GM18519 (cell line): ENCODE measurements around the gene C19orf38.

Experiments used
- ATAC-seq: cut with Tn5 transposase; IDR thresholded peaks from one replicate; pipeline ENCODE4 v1.9.1; 2021; ENCODE audit warnings: mild to moderate bottlenecking, moderate library complexity; ENCODE audit not compliant: unreplicated experiment, low FRiP score

C19orf38 gene

DNA sequence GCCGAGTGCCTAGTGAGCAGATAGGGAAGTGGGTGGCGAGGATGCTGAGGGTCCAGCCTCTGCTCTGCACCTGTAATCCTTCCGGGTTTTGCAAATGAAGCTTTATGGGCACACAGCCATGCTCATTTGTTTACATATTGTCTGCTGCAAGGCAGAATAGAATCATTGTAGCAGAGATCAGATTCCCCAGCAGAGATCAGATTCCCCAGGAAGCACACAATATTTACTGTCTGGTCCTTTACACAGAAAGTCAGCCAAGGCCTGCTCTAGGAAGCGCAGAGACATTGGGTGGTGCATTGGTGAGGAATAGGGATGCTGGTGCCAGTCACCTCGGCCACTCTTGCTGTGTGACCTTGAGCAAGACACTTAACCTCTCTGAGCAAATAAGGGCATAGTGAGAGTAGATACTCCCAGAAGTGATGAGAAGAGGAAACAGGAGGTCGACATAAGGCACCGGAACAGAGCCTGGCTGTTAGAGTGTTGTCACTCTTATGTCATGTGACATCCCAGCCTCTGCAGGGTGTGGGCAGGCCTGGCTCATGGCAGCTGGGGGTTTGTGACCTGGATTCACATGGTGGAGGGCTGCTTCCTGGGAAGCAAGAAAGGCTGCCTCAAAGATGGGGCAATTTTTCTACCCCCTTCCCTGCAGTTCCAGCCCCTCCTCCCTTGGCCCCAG lies 48.8 kb downstream of the C19orf38 start:
- ATAC-seq = no peak

DNA sequence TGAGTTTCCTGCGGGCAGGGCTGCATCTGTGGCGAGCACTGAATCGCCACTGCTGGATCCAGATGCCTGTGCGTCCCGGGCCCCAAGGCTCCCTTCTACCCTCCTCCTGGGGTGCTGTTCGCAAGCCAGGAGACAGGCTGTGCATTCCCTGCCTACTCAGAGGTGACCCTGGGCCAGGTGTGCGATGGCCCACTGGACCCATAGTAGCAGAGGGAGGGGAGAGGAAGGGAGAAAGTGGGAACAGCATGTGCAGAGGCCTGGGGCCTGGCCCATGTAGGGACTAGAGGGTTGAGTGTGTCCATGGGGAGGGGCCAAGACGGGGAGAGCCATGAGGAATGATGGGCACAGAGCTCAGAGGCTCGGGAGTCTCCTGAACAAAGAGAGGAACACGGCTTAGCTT lies 50.4 kb downstream of the C19orf38 start:
- no peak for ATAC-seq

DNA sequence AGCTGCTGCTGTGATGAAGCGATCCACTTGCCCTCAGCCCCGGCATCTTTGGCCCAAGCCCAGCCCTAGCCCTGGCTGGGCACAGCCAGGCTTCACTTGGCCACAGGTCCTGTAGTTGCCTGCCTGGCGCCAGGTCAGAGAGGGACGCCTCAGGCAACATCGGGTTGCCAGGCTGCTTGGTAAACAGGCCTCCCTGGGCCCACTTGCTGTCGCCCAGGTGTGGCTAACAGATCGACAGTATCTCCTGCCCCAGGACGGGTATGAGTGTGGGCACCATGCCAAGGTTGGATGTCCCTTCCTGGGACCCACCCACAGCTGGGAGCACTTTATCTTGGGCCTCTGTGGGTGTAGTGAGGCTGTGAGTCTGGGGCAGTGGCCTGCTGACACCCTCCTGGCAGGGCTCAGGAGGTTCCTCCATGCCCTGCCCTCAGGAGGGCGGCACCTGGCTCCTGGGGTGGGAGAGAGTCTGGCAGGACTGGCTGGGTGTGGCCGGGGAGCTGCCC lies 51.0 kb downstream of the C19orf38 start:
- ATAC-seq = no peak

DNA sequence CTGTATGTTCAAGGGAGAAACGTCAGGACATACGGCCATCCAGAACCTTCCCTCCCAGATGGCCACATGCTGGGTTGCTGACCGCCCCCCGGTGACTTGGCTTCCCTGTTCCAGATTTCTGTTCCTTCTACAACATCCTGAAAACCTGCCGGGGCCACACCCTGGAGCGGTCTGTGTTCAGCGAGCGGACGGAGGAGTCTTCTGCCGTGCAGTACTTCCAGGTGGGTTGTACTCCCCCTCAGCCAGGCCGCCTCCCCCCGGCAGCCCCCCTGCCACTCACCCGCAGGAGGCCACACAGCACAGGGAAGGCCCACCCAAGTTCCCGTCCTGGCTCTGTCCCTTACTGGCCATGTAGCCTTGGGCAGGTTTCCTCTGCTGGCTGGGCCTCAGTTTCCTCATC lies 59.7 kb downstream of the C19orf38 start:
- ATAC-seq = no peak

DNA sequence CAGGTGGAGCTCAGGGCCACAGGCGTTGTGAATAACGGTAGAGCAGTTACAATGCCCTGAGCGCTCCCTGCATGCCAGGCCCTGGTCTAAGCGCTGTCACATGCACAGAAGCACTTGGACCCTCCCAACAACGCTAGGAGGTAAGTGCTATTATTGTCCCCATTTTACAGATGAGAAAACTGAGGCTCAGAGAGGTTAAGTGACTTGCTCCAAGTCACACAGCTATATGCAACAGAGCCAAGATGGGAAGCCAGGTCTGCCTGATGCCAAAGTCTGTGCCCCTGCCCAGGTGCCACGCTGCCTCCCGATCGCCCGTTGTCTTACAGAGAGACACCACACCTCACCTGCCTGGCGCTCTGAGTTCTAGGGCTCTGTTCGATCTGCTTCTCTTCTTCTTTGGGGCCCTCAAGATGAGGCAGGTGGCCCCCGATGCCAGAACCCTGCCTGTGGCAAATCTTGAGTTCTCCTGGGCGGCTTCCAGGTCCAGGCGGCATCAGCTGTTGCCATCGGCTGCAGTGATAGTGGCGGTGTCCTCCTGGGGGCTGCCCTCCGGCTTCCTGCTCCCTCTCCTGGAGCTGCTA lies 60.3 kb downstream of the C19orf38 start:
- no peak for ATAC-seq

DNA sequence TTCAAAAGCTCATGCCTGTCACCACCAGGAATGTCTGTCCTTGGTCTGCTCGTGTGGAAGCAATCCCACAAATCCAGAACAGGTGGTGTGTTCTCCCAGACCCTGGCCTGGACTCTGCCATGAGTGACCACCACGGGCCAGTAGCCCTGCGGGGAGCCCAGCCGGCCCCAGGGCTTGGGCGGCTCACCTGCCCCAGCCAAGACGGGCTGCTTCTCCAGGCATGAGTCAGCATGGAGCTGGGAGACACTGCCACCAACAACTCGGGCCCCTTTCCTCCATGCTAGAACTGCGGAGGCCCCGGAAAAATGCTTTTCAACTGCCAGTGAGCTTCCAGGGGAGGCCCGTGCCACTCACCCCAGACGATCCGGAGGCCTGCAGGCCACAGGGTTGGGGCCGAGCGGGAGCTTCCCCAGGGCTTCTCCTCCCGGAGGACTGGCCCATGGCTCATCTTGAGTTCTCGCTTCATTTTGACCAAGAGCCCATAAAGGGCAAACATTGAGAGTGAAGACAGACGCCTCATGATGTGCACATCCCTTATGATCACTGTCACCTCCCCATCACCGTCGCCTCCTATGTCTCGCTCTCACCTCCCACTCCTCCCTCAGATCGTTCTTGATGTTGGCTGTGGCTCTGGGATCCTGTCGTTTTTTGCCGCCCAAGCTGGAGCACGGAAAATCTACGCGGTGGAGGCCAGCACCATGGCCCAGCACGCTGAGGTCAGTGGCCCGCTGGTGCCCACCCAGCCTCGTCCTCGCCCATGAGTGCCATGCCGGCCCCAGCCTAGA lies 63.6 kb downstream of the C19orf38 start:
- no peak for ATAC-seq

DNA sequence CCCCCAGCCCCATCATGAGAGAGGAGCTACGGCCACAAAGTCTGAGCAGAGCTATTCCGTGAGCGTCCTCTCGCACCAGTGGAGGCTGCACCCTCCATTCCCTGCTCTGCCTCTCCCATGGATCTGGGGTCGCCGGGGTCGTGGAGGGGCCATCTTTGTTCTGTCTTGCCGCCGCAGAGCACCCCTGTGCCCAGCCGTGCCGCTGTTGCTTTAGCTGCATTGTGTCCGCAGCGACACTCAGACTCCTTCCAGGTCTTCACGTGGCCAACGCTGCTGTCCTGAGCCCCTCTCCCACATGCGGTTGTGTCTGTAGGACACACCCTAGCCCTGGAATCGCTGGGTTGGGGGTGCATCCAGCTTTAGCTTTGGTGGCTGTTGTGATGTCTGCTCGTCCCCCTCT lies 64.4 kb downstream of the C19orf38 start:
- ATAC-seq = no peak

DNA sequence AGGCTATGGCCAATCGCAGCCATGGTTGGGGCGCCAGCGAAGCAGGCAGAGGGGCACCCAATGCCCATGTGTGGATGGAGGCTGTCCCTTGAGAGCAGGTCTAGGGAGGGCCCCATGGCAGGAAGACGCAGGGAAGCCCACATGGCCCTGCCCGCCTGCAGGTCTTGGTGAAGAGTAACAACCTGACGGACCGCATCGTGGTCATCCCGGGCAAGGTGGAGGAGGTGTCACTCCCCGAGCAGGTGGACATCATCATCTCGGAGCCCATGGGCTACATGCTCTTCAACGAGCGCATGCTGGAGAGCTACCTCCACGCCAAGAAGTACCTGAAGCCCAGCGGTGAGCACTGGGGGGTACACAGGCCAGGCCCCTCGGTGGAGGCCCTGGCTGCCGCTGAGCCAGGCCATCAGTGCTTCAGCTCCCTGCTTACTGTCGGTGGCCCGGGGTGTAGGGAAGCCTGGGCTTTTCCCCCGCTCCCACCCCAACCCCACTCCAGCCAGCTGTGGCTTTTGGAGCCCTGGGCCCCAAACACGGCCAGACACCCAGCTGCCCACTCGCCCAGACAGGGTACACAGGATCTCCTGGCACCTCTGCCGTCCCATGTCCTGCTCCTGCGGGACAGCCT lies 65.6 kb downstream of the C19orf38 start:
- ATAC-seq = no peak

DNA sequence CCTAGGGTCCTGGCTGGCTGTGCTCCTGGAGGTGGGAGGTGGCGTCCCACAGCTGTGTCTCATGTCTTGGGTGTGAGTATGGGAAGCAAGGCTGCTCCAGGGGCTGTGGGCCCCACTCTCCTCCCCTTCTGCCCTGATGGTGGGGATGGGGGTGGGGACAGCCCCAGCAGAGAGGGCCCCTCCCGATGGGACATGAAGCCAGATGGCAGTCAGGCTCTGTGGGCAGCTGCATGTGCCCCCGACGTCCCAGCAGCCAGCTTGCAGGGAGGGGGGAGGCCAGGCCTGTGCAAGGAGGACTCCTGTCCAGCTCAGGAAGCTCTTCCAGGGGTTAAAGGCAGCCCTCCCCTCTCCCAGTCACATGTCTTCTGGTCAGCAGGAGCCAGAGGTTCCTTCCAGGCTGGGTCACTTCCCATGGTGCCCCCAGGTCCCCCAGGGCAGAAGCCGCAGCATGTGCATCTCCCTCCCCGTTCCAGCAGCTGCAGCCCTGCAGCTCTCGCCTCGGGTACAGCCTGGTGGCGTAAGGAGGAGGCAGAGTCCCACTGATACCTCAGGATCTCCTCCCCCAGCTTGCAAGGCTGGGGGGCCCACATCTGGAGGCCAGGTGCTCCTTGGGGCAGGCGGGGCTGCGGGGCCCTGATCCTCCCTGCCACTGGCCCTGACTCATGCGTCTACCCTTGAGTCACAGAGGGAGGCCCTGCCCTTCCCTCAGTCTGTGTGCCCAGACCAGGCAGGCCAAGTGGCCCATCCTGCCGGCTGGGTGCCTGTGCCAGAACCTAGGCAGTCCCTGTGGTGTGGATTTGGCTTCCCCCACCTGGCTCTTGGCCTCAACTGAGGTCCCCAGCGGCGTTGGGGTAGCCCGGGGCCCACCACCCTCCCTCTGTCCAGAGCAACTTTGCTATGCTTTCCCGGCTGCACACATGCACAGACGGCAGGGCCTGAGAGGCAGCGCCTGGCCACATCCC lies 67.2 kb downstream of the C19orf38 start:
- no peak for ATAC-seq

DNA sequence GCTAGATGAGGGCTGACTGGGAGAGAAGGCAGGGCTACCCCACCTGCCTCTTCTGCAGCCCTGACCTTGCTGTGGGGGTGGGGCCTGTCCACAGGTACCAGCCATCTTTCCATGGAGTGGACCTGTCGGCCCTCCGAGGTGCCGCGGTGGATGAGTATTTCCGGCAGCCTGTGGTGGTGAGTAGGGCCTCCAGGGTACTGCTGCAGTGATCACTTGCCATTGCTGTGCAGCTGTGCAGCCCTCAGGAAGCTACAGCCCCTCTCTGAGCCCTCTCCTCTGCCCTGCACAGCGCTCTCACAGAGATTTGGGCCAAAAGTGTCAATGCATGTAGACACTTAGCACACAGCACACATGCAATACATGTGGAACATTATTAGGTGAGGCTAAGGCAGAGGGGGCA lies 68.4 kb downstream of the C19orf38 start:
- ATAC-seq = no peak

DNA sequence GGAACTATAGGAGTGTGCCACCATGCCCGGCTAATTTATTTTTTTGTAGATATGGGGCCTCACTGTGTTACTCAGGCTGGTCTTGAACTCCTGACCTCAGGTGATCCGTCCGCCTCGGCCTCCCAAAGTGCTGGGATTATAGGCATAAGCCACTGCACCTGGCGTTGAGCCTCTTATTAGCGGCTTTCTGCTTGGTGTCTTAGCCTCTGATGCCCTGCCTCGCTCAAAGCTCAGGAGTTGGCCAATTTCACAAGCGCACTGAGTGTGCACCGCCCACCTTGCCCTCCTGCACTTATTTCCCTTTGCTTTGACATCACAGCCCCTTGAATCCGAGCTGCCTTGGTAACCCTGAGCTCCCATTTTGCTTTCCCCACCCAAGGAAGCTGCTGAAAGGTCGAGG lies 70.1 kb downstream of the C19orf38 start:
- no peak for ATAC-seq
